Gastroesophageal sphincter (tissue), 3 donors: ENCODE data around the gene ZBTB16.

Experiments
- EP300 ChIP-seq: sonication (generic); formaldehyde crosslinking; IDR thresholded peaks from one replicate; pipeline ENCODE4 v1.6.1; 2017; ENCODE audit warnings: antibody characterized with exemption, mild to moderate bottlenecking
- POLR2A ChIP-seq, 2 donors: fragments of 450-650 bp; IDR thresholded peaks; one replicate each; pipeline ENCODE4 v1.6.1; 2017; ENCODE audit warnings: antibody characterized with exemption in 2 of 2, mild to moderate bottlenecking in 2 of 2, moderate library complexity in 1 of 2
- POLR2AphosphoS5 ChIP-seq: sonication (generic); formaldehyde crosslinking; IDR thresholded peaks from one replicate; pipeline ENCODE4 v1.6.1; 2017; ENCODE audit warnings: antibody characterized with exemption
- TF ChIP-seq, protein P1 (sequence below), 4 experiments: fragments of 200-600 bp in 2 of 4; fragments of 450-650 bp in 2 of 4; sonication (generic) in 1 of 4; IDR thresholded peaks; one replicate each; pipeline ENCODE4 v1.5.1; 2017 to 2019; ENCODE audit warnings: antibody characterized with exemption in 4 of 4, mild to moderate bottlenecking in 2 of 4, moderate library complexity in 2 of 4

DNA sequence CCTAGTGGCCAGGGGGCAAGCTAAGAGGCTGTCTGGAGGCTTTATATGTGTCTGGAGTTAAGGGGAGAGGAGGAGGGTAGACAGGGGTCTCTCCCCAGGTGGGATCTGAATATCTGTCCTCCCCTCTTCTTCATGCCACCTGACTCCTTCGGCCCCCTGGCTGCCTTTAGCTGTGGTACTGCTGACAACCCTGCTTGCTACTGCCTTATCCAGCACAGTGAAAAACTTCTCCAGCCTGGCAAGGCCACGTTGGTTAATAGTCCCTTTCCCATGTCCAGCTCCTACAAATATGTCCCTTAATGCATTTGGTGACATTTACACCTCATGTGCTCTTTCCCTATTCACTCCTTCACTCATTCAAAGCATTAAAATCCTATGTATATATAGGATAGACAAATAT is 194.3 kb downstream of the ZBTB16 start:
- TF ChIP-seq, protein P1, sequence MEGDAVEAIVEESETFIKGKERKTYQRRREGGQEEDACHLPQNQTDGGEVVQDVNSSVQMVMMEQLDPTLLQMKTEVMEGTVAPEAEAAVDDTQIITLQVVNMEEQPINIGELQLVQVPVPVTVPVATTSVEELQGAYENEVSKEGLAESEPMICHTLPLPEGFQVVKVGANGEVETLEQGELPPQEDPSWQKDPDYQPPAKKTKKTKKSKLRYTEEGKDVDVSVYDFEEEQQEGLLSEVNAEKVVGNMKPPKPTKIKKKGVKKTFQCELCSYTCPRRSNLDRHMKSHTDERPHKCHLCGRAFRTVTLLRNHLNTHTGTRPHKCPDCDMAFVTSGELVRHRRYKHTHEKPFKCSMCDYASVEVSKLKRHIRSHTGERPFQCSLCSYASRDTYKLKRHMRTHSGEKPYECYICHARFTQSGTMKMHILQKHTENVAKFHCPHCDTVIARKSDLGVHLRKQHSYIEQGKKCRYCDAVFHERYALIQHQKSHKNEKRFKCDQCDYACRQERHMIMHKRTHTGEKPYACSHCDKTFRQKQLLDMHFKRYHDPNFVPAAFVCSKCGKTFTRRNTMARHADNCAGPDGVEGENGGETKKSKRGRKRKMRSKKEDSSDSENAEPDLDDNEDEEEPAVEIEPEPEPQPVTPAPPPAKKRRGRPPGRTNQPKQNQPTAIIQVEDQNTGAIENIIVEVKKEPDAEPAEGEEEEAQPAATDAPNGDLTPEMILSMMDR (IDR thresholded peaks at IDR 0.05): no peak
- TF ChIP-seq EP300: no peak
- TF ChIP-seq POLR2A (IDR thresholded peaks at IDR 0.05): no peak
- TF ChIP-seq POLR2AphosphoS5: no peak
